Superior temporal gyrus (tissue), 1 donor: ENCODE results near the gene RTP3.

Experiments
- DNase-seq: peaks from one replicate; pipeline ENCODE4 v3.0.0-alpha.2; 2016; ENCODE audit errors: extremely low spot score

Gene RTP3

GRCh38 chr3:46469680-46470357 lies 28.0 kb upstream of the RTP3 start:
- DNase-seq, result no peak

DNA sequence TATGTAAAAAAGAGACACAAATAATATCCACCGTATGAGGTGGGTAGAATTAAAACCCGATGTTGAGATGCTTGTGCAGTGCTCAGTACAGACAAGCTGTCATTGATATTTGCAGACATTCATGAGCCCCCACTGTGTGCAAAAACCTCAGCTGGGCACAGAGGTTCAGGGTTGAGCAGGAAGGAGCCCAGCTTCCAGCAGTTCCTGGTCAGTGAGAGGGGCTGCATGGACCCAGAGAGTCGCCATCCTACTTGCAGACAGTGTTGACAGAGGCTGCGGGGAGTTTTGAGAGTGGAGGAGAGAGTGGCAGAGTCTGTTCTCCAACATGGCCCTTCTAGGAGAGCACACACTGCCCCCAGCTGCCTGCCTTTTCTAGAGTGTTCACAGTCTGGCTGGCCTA lies 26.9 kb upstream of the RTP3 start:
- no peak for DNase-seq

DNA sequence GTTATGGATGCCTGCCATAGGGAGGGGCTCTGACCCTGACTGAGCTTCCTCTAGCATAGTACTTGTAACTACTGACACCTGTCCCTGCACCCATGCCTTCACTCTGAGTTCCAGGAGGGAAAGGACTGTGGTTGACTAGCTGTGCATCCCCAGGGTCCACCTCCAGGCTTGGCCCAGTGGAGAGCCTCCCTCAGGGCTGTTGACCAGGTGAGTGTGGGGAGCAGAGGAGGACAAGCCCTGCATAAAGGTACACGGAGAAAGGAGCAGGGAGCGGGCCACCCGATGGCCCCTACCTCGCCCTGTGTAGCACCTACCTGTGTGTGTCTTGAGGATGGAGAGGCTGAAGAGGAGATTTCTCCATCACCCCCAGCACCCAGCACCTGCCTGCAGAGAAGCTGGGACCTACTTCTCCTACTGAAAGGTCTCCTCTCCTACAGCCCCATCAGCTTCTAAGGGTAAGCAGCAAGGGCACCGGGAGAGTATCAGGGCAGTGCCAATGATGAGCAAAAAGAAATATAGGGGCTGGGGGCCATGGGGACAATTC lies 26.3 kb upstream of the RTP3 start:
- no peak for DNase-seq

DNA sequence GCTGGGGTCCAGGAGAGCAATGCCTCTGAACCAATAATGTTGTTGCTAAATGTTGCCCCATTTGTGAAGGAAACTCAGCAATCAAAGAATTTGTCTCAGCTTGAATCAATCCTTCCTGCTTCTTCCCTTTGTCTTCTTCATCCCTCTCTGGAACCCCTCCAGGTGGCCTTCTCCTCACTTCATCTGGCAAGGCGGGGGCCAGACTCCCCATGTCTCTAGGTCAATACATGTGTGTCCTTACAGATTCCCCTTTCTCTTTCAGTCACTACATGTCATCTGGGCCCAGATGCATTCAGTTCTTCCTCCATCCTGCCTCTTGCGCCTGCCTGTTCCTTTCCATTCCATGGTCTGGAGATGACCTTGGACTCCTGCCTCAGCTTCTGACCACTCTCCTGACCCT lies 25.0 kb upstream of the RTP3 start:
- no peak for DNase-seq

GRCh38 chr3:46477145-46477544 lies 20.6 kb upstream of the RTP3 start:
- no peak for DNase-seq

- no peak for DNase-seq
Measured at GRCh38 chr3:46477756-46478155, 20.0 kb upstream of the RTP3 start.

GRCh38 chr3:46478341-46478740 lies 19.4 kb upstream of the RTP3 start:
- DNase-seq, result no peak

DNA sequence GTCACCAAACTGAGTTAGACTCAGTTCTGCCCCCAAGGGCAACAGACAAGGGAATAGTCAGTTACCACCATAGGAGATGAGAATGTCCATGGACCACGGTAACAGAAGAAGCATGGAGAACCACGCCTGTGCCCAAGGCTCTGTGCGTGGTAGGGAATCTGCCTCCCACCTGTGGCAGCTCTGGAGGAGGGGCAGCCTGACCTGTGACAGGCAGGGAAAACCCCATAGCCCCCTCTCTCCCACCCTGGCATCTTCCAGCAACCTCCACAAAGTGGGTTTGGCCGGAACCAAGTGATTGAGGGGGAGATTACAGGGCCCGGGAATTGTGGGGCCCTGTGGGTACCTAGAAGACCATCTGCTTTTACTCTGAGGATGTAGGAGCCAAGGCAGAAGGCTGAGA lies 18.8 kb upstream of the RTP3 start:
- no peak for DNase-seq

DNA sequence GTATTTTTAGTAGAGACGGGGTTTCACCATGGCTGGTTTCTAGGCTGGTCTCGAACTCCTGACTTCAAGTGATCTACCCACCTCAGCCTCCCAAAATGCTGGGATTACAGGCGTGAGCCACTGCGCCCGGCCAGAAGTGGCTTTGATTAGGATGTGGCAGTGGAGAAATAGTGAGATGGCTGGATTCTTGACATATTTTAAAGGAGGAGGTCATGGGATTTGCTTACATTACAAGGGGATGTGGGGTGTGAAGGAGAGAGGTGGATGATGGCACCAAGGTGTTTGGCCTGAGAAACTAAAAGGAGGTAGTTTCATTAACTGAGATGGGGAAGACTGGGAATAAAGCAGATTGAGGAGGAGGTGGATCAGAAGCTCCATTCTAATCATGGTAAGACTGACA lies 18.1 kb upstream of the RTP3 start:
- DNase-seq, result no peak

DNA sequence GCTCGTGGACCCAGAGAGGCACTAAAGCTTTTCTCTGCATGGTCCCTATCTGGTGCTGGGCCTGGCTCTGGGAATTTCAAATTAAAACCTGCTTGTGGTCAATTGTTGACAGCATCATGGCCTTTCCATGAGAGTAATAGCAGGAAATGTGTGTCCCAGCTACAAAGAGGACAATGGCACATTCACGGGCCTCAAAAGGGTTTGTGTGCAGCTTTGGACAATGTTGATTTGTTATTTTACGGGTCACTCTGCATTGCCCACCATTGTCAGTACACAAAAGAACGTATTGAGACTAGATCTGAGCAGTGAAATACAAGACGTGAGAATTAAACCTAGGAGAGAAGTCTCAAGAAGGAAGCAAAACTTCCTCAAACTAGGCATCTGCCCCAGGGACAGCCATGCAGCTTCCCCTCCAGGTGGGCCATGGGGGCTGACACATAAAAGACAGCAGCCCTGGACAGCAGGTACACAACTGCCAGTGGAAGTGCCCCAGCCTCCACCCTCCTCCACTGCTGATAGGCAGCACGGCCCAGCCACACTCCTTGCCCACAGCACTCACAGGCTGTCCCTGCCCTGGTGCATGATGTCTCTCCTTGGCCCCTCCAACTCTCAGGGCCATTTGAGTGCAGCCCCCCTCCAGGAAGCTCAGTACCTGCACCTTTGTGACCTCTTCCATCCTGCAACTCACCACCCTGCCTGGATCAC lies 17.1 kb upstream of the RTP3 start:
- DNase-seq, result peak; percentile 82

GRCh38 chr3:46481636-46482035 lies 16.1 kb upstream of the RTP3 start:
- DNase-seq, result no peak

GRCh38 chr3:46482632-46483350 lies 15.0 kb upstream of the RTP3 start:
- DNase-seq, result no peak

DNA sequence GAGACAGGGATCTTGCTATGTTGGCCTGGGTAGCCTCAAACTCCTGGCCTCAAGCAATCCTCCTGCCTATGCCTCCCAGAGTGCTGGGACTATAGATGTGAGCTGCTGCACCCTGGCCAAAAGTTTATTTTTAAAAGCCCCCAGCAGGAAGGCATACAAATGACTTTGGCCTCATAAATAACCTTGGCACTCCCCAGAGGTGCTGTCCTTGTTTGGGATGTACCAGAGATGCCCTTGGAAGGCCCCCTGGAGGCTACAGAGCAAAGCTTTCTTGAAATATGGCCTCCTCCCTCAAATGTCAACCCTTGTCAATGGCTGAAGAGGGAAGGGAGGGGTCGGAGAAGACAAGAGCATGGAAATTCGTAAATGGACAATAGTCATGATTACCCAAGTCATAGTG lies 14.0 kb upstream of the RTP3 start:
- DNase-seq, result no peak

- no peak for DNase-seq
Measured at GRCh38 chr3:46484388-46484787, 13.4 kb upstream of the RTP3 start.

DNA sequence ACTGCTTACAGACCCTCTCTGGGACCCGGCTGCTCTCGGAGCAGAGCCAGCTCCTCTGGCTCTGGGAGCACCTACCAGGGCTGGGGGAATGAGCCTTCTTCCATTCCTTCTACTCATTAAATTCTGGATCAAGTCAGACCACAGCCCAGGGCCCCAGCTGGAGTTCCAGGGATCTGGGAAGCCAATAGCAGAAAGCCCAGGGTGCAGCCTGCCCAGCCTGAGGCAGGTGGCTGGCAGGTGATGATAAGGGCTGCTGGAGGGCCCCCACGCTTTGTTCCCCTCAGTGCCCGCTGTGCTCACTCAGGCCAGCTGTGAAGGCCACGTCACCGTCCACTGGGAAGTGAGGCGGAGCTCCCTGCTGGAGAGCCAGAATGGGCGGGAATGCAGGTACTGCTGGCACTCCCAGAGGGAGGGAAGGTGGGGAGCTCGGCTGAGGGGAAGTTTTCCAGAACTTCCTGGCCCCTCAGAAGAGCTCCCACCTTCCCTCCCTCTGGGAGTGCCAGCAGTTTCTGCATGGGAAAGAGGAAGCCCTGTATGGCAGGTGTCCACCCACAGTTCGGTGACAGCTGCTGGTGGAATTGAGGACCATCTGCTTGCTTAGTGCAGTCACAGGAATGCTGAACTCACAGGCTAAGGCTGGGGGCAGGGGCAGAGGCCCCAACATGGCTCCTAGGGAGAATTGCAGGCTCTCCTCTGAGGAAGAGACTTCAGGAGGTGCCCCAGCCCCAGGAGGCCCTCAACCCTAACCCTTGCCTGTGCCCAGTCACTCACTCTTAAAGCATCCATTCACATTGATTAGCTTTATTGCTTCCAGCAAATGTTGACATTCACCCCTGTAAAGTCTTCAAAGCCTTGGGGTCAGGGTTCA lies 12.6 kb upstream of the RTP3 start:
- no peak for DNase-seq

DNA sequence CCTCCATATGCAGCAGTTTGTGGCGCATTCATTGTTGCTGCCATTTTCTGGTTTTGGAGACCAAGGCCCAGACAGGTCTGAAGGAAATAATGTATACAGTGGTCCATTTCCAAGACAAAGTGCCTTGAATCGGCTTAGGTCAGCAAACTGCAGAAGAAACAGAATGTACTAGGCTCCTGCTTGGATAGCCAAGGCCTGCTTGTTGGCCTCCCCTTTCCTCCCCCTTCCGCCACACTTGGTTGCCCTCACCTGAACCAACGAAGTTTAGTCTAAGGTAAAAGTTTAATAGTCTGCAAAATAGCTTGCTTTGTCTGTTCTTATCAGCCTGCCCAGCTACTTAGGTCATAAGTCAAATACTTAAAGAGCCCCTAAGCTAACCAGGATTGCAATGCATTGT lies 12.0 kb upstream of the RTP3 start:
- DNase-seq, result no peak

DNA sequence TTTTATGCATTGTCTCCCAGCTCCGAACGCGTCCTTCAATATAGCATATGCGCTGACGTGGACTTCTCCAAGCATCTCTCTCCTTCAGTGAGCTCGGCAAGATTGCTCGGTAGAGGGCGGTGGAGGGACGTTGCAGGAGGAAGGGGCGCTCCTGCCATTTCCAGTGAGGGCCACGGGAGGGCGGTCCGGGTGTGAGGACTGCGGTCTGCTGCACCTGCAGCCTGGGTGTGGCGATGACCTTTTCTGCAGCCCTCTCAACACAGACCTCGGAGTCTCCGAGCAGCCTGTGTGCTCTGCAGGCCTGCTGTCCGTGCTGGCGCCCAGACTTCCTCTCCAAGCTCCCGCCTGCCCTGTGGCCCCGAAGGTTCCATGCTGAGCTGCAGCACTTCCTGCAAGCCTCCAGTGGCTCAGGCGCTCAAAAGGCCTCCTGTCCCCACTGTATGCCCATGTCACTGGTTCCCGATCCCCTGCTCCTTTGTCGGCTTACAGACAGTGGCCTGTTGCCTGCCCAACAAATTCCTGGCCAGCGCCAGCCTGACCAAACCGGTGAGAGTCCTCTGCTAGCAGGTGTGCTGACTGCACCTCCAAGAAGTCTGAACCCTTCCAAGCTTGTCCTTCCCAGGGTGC lies 8.9 kb upstream of the RTP3 start:
- peak; percentile 94 for DNase-seq

DNA sequence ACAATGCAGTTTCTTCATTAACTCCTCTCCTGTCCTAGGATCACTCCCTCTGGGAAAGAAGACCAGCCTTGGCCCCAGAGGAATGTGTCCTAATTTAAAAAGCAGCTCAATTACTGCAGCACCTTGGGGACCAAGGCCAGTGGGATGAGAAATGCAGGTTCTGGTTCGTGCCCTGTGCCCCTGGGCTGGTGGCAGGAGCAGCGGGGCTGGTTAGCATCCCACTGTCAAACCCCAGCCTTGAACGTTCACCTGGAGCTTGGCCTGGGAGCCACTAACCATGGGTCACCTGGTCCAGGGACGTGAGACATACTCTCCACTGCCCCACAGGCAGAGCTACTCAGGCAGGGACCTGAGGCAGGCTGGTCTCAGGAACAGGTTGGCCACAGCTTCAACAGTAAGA lies 8.4 kb upstream of the RTP3 start:
- no peak for DNase-seq

DNA sequence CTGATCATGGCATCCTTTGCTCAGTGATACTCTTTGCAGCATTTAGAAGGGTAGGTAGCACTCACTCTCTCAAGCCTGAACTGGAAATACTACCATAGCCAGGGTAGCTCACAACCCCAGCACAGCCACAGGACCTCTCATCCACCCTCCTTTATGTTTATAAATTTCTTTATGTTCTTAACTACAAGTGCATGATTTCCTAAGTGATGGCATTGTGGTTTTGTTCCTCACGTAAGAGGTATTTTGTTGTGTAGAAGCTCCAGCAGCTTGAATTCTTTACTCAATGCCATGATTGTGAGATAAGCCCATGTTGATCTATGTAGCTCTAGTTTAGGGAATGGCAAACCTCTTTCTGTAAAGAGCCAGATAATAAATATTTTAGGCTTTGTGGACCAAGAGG lies 7.9 kb upstream of the RTP3 start:
- DNase-seq, result no peak

DNA sequence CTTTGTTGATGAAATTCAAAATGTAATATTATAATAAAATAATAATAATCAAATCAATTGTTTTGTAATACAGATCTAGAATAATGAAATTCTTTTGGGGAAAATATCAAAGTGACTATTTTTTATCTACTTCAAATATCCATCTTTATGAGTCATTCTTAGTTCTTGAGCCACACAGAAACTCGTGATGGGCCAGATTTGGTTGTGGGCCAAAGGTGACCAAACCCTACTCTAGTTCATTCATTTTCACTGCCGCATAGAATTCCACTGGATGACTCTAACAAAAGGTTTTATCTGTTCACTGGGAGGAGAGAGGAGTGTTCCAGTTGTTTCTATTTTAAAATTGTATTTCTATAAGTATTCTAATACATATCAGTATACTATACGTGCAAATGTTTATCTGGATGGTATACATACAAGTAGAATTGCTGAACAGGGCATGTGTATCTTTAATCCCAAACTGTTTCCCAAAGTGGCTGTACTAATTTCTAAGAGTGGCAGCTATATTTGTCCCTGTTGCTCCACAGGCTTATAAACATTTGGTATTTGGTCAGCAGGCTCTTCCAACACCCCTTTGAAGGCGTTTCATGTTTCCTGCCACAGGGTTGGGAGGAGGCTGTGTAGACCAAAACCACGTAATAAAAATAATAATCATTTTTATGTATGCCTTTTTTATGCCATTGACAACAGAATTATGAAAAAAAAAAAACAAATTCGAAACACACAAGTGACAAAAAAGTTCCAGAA lies 7.3 kb upstream of the RTP3 start:
- no peak for DNase-seq
